AG09319 (cell line): ENCODE data around the gene RBM28.

ENCODE experiments used
- DNase-seq: peaks from one replicate; pipeline ENCODE4 v3.0.0-alpha.2; 2010; ENCODE audit warnings: low read depth; ENCODE audit errors: extremely low read depth
- CTCF ChIP-seq: IDR thresholded peaks from 2 replicates; pipeline ENCODE4 v1.5.1; 2011; ENCODE audit warnings: low read depth, mild to moderate bottlenecking, inconsistent platforms, low read length, moderate library complexity

Gene RBM28

GRCh38 chr7:128366986-128367385 lies 23.3 kb upstream of the RBM28 start:
- no peak for TF ChIP-seq CTCF

GRCh38 chr7:128366300-128366699 lies 22.6 kb upstream of the RBM28 start:
- TF ChIP-seq CTCF, result no peak
- no peak for DNase-seq

More at GRCh38 chr7:128366986-128367385, 23.3 kb upstream of the RBM28 start:
- DNase-seq, result no peak

- DNase-seq, result no peak
- no peak for TF ChIP-seq CTCF
Observed at GRCh38 chr7:128365432-128365831, 21.7 kb upstream of the RBM28 start.

GRCh38 chr7:128364166-128364870 lies 20.6 kb upstream of the RBM28 start:
- no peak for TF ChIP-seq CTCF
- DNase-seq, result no peak

- TF ChIP-seq CTCF, result no peak
- no peak for DNase-seq
Observed at GRCh38 chr7:128363261-128363721, 19.6 kb upstream of the RBM28 start.

- no peak for TF ChIP-seq CTCF
- no peak for DNase-seq
Observed at GRCh38 chr7:128362670-128363069, 19.0 kb upstream of the RBM28 start.

- no peak; the same call in 1 of the 2 replicates for TF ChIP-seq CTCF
- DNase-seq, result no peak
Observed at GRCh38 chr7:128361411-128362379, 18.0 kb upstream of the RBM28 start, which contains the start of gene PRRT4. PRRT4 (minus strand) TSS chr7:128361690.
